LNCAP (cell line): ENCODE data around the gene ETV1.

Experiments
- CTCF ChIP-seq: fragments of 450-650 bp; IDR thresholded peaks from 2 replicates; pipeline ENCODE4 v1.5.1; 2017; ENCODE audit warnings: mild to moderate bottlenecking

ETV1 gene

GRCh38 chr7:13976594-13976993, 12.9 kb downstream of the ETV1 start:
- TF ChIP-seq CTCF: no peak

DNA sequence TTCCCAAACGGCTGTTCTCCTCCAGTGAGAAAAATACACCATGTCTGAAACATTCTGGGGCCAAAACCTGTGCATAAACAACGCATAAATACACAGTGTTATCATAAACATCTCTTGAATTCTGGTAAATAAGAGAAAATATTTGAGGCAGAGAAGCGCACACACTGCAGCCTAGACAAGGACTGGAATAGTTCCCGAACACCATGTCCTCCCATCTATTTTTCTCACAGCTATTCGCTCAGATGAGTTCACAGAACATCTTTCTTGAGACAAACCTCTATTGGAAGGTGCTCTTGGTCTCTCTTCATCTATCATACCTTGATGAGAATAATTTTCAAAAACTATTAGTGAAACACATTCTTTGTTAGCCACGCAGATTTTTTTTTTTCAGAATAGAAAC, 24.4 kb downstream of the ETV1 start:
- TF ChIP-seq CTCF: no peak

DNA sequence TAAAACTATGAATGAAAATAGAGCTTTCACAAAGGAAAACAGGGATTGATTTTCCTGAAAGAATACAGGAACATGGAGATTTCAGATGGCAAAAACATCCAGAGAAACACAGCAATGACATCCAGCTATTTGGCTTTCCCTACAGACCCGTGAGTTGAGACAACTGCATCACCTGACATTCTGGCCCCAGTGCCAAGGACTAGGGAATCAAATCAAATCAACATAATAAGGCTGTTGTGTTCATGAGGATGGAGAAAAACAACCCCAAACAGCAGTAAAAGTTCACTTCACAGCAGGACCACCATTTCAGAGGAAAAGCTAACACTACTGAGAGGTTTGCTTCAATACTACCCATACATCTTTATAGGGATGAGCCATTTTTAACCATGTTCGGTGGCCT, 25.5 kb downstream of the ETV1 start:
- no peak for TF ChIP-seq CTCF

- no peak for TF ChIP-seq CTCF
Observed at GRCh38 chr7:13955494-13955893, 34.0 kb downstream of the ETV1 start.

DNA sequence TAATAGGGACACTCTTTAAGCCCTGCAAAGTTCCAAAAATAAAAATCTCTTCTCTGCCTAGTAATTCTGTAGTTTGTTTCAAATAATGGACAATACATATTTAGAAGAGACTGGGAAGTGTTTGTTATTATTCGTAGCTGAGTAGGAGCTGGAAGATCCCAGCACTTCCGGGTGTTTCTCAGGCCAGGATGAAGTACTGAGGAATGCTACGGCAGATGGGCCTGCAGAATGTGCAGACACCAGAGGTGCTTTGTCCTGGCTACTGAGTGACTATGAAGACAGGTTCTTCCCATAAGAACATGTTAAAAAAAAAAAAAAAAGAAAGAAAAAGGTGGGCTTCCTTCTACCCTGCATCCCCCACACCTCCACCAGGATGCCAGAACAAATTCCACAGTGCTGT, 36.1 kb downstream of the ETV1 start:
- no peak for TF ChIP-seq CTCF

- no peak for TF ChIP-seq CTCF
Observed at GRCh38 chr7:13952921-13953320, 36.5 kb downstream of the ETV1 start.

- TF ChIP-seq CTCF: no peak
Observed at GRCh38 chr7:13949939-13950338, 39.5 kb downstream of the ETV1 start.

- TF ChIP-seq CTCF: no peak
Observed at GRCh38 chr7:13949445-13949844, 40.0 kb downstream of the ETV1 start.
